OCI-LY1 (cell line): ENCODE results near the gene NDUFB6.
A peak's percentile ranks its signal among the peaks of the same experiment; 100 is the strongest.

Source experiments
- CTCF ChIP-seq: fragments of 200-600 bp; sonication (generic), shearing (Covaris generic); IDR thresholded peaks from 2 replicates; pipeline ENCODE4 v1.5.1; 2017; ENCODE audit warnings: mild to moderate bottlenecking, antibody characterized with exemption, low read length, moderate library complexity, mixed read lengths
- EZH2 ChIP-seq: fragments of 200-600 bp; sonication (generic), shearing (Covaris generic); IDR thresholded peaks from 2 replicates; pipeline ENCODE4 v1.8.0; 2017; ENCODE audit warnings: borderline replicate concordance, mixed run types, mild to moderate bottlenecking, antibody characterized with exemption, low read length, moderate library complexity, mixed read lengths

GRCh38 chr9:32581512-32582143, 8.7 kb upstream of the NDUFB6 start:
- TF ChIP-seq EZH2 (no peak), CTCF (peak; percentile 71)
